Measurements from ENCODE around the gene ERP44.
"Not testable (repeated sequence)": the region's sequence is repeated elsewhere in the genome, so short reads cannot be mapped to it uniquely, and the experiment has no call there.

The ERP44 gene

DNA sequence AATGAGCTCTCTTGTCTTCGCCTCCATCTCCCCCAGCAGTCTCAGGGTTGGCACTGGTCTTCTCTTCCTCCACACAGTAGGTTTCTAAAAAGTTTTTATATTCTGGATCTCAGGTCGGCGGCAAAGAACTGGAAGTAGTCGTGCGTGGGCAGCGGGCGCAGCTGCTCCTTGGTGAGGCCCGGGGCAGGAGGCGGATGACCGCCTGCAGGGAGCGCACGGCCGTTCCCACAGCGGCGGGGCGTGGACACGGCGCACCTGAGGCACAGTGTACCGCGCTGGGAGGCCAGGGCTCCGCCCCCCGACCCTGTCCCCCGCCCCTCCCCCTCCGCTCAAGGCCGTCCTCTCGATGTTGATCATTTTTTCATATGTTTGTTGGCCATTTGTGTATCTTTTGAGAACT lies 99.9 kb downstream of the ERP44 start:
- no peak for DNase-seq

DNA sequence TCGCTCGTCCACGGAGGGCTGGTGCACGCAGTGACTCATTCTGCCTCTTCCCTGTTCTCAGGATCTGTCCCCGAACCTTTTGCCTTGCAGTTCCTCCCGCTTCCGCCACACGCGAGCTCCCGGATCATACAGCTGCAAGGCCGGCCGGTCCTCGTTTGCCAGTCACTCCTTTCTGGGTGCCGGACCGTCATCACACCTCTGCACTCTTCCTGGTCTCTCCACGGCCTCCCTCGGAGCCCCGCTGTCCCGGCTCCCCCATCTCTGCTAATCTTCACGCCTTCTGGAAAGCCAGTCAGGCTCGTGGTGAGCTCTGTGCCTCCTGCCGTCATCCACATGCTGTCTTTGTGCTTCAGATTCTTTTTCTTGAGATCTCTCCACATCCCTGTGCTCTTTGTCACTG lies 100.5 kb downstream of the ERP44 start:
- no peak for DNase-seq

- DNase-seq, result not testable (repeated sequence)
Observed at GRCh38 chr9:99990508-99990907, 108.3 kb downstream of the ERP44 start.

- DNase-seq, result no peak
Observed at GRCh38 chr9:99986642-99987041, 112.2 kb downstream of the ERP44 start.

DNA sequence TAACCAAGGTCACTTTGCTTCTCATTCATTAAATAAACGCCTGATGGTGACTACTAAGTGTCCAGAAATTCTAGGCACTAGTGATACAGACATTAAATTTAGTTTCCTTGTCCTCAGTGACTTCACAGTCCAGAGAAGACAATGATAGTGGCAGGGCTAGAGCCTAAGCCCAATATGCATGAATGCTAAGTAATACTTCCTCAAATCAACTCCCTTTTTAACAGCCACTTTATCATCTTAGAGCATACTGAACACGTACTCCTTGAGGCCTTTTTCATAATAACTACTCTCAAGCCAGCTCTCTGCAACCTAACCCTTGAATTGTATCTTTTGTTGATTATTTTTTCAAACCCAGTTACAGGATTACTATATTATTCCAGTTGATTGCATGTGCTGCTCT lies 118.2 kb downstream of the ERP44 start:
- DNase-seq, result no peak

DNA sequence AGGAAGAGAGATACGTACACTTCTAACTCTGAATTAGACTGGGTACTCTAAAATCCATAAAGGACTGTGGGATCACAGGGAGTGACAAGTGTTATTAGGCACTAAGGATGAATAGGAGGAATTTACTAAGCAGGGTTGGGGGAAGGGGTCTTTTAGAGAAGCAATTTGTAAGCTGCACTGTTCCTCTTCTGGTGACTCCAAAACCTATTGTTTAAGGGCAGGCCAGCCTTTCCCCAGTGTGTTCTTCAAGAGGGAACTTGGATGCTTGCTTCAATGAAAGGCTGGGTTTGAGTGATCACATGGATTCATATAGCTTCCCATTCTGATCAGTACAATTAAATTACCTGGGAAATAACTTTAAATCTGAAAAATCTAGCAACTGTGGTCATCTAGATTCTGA lies 120.6 kb downstream of the ERP44 start:
- DNase-seq, result no peak

DNA sequence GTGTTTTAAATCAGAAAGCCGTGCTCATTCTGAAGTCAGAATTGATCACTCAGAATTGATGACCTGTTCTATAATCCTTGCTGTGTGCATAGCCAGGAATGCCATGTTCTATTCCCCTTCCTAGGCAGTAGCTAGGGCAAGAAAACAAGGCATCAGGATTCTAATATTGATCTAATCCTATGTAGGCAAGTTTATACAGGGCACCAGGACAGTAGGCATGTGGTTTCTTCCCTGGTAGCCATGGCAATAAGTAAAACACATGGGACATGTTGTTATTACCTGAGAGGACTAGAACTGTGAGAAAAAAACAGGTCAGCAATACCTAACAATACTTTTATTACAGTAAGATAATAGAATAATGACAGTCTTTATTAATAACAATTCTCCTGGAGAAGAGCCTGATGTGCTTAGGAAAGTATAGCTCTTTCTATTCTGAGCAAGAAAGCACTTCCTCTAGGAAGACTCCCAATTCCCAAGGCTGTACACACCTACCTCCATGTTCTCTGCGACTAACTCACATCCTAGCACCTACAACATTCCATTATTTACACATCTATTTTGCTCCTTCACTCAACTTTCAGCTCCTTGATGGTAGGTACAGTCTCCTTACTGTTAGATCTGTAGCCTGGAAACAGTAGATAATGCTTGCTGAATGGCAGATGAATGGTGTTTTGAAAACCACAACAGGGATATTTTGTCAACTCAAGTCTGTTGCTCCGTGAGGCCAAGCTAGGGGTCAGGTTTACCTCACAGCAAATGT lies 121.6 kb downstream of the ERP44 start:
- DNase-seq, result no peak

DNA sequence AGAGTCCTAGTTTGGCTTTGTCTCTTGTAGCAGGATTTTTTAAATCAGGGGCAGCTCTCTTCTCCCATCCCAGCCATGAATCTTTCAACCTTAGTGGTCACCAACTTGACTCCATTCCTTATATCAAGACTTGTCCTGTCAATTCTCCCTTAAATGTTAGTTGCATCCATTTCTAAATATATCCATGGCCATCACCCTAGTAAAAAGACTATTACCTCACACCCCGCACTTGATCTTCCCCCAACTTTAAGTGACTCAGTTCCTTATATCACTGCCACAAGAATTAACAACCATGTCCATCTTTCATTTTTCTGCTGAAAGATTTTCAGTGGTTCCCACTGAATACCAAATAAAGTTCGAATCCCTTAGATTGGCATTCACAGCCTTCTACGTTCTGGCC lies 125.3 kb downstream of the ERP44 start:
- no peak for DNase-seq

GRCh38 chr9:99971410-99971809 lies 127.4 kb downstream of the ERP44 start:
- no peak for DNase-seq

GRCh38 chr9:99970481-99970880 lies 128.3 kb downstream of the ERP44 start:
- DNase-seq, result no peak

DNA sequence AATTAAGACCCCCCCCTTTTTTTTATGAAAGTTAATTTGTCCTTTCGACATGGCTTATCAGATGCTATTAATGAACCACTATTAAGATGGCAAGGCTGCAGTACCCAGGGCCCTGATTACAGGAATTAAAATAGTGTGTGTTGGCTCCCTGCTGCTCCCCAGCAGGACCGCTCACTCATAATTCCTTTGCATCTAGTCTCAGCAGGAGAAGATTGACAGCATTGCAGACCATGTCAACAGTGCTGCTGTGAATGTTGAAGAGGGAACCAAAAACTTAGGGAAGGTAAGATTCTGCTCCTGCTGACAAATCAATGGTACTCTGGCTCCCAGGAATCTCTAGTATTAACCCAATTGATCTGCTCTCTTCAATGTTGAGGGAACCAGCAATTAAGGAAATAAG lies 131.3 kb downstream of the ERP44 start:
- DNase-seq, result no peak

GRCh38 chr9:99966716-99967115 lies 132.1 kb downstream of the ERP44 start:
- DNase-seq, result no peak

DNA sequence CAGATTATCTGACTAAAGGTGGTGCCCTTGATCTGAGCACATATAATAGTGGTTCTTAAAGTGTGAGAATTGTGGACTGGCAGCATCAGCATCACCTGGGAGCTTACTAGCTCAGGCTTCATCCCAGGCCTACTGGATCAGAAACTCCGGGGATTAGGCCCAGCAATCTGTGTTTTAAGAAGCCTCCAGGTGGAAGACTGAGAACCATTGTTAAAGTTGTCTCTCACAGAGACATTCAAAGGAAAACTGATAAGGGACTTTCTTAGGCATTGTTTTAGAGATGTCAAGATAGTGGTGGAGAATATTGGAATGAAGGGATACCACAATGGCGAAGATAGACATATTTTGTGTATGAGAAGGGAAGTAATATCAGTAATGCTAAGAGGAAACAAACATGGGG lies 132.8 kb downstream of the ERP44 start:
- DNase-seq, result no peak

DNA sequence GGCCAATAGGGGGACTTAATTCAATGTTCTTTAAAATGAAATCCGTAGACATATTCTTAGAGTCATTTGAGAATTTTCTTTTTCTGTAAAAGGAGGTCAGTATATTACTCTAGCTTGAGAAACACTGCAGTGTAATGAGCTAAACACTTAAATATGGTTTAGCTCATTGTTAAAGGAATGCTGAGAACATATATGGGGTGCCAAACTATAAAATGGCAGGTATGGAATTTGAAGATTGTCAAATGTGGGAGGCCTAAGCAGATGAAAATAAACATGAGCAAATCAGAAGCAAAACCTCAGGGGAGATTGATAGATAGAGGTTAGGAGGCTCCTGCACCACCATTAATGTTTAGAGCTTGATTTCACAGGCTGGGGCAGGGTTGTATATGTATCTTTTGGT lies 134.5 kb downstream of the ERP44 start:
- no peak for DNase-seq

DNA sequence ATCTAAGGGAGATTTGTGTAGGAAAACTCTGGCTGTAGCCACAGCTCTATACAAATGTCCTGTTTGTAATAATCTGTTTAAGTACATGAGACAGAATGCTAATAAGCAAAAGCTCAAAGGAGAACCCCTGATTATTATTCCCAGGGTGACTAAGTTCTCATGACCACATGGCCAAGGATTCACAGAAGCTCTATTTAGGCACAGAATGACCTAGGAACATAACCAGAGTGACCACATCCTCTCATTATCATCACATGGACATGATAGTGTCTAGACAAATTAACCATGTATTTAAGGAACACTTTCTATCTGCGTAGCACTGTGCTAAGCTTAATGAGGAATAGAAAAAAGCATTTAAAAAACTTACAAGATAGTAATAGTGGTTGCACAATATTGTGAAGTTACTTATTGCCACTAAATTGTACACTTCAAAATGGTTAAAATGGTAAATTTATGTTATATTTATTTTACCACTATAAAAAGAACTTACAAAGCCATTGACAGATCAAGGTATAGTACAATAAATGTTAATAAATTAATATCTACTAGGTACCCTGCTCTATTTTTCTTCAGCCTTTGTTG lies 136.0 kb downstream of the ERP44 start:
- no peak for DNase-seq

DNA sequence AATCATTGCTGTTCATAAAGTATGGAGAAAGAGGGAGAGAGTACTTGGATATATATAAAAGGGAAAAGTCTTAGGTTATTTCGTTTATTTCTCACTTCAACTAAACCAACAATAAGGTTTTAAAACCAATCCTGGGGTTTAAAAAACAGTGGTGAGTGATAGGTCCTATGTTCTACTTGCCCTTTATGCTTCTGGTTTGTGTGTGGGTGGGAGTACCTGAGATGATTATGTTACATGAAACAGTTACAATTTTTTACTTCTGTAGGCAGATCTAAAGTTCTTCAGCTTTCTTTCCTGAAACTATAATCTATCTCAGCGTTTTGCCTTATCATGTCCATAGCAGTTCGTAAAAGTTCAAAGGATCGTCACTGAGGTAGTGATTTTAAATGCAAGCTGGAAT lies 143.2 kb downstream of the ERP44 start:
- no peak for DNase-seq

GRCh38 chr9:99954819-99955218 lies 144.0 kb downstream of the ERP44 start:
- no peak for DNase-seq

GRCh38 chr9:99953861-99954507 lies 144.8 kb downstream of the ERP44 start:
- no peak for DNase-seq

GRCh38 chr9:99948896-99949295 lies 149.9 kb downstream of the ERP44 start:
- no peak for DNase-seq

- no peak for DNase-seq
Observed at GRCh38 chr9:99948482-99948881, 150.3 kb downstream of the ERP44 start.

- no peak for DNase-seq
Observed at GRCh38 chr9:99947395-99947794, 151.4 kb downstream of the ERP44 start.

- DNase-seq, result no peak
Observed at GRCh38 chr9:99936947-99937587, 161.7 kb downstream of the ERP44 start.

DNA sequence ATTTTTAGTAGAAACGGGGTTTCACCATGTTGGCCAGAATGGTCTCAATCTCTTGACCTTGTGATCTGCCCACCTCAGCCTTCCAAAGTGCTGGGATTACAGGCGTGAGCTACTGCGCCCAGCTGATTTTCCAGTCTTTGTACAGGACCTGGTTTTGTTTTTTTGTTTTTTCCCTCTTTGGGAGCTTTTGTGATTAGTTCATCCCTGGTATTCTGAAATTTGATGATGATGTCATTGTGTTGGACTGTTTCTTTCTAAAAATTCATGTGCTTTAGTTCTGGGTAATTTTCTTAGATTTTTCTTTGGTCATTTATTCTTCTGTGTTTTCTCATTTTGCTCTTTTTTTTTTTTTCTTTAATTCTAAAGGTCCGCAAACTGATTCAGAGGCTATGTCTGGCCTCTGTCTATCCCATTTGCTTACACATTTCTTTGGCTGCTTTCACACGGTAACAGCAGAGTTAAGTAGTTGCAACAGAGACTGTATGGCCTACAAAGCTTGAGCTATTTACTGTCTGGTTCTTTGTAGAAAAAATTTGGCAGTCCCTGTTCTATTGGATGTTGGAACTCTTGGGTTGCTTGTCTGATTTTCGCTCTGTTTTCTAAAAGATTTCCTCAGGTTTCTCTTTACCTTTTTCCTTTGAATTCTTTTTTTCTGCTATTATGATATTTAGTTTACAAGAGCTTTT lies 167.5 kb downstream of the ERP44 start:
- no peak for DNase-seq

All from DMS 273 treated with DMSO at 0.1 percent for 48 hours (cell line).